H1 (cell line): ENCODE results near the gene CD47. TPM values are rescaled to one million over a fixed set of nuclear protein-coding genes. Genes with fewer than 3 reads are reported as not detected.
A peak's percentile ranks its signal among the peaks of the same experiment; 100 is the strongest.

Experiments used
- CTCF ChIA-PET: fragments of 300-600 bp; sonication (Branson Sonifier 250); formaldehyde crosslinking; loops from one replicate; lab custom pipeline; 2021; ENCODE audit not compliant: partially characterized antibody; lab: Charles Lee
- POLR2A ChIA-PET: fragments of 300-600 bp; sonication (Branson Sonifier 250); formaldehyde crosslinking; loops from one replicate; lab custom pipeline; 2021; ENCODE audit warnings: inconsistent platforms; ENCODE audit not compliant: partially characterized antibody; lab: Charles Lee
- DNase-seq, 2 experiments: peaks; one replicate each; pipeline versions ENCODE4 v3.0.0 to v3.0.0-alpha.2; 2010 to 2022; ENCODE audit warnings: low spot score in 2 of 2, low read depth in 1 of 2, mixed read lengths in 1 of 2
- FAIRE-seq: peaks from 2 replicates; lab custom pipeline; 2011; peaks lifted over from hg19 to GRCh38; lab: Jason Lieb, UNC
- H2AFZ ChIP-seq: 2 replicates; pipeline ENCODE4 v1.8.1; 2012; ENCODE audit warnings: low read length, inconsistent platforms
- H2AK5ac ChIP-seq: 2 replicates; pipeline ENCODE4 v1.6.1; 2013; ENCODE audit warnings: low read depth, low read length
- H2BK120ac ChIP-seq: replicated peaks from 2 replicates; pipeline ENCODE3; 2013; ENCODE audit warnings: low read depth, low read length, inconsistent platforms
- H2BK12ac ChIP-seq: 2 replicates; pipeline ENCODE4 v1.6.1; 2013; ENCODE audit warnings: low read depth, low read length
- H2BK15ac ChIP-seq: 2 replicates; pipeline ENCODE4 v1.6.1; 2013; ENCODE audit warnings: low read length
- H2BK20ac ChIP-seq: 2 replicates; pipeline ENCODE4 v1.6.1; 2013; ENCODE audit warnings: low read length
- H2BK5ac ChIP-seq: 2 replicates; pipeline ENCODE4 v1.6.1; 2013; ENCODE audit warnings: low read depth, low read length
- H3K14ac ChIP-seq: 2 replicates; pipeline ENCODE4 v1.6.1; 2013; ENCODE audit warnings: inconsistent platforms; ENCODE audit not compliant: insufficient read length
- H3K18ac ChIP-seq: 2 replicates; pipeline ENCODE4 v1.6.1; 2013; ENCODE audit warnings: low read length; ENCODE audit errors: extremely low read depth
- H3K23ac ChIP-seq: 2 replicates; pipeline ENCODE4 v1.6.1; 2013; ENCODE audit warnings: inconsistent platforms; ENCODE audit not compliant: insufficient read length
- H3K23me2 ChIP-seq: 2 replicates; pipeline ENCODE4 v1.6.1; 2013; ENCODE audit warnings: low read depth, low read length
- H3K27ac ChIP-seq: 2 replicates; pipeline ENCODE4 v1.6.1; 2011; ENCODE audit warnings: low read depth, low read length, inconsistent platforms
- H3K27me3 ChIP-seq, 4 experiments: replicated peaks in 1 of 4; 1 replicate in 1 of 4; 2 replicates in 3 of 4; pipeline versions ENCODE4 v1.6.1 to v1.8.1; 2011 to 2013; ENCODE audit warnings: low read length in 3 of 4, mild to moderate bottlenecking in 3 of 4, inconsistent platforms in 2 of 4, mixed read lengths in 2 of 4, moderate library complexity in 1 of 4; ENCODE audit not compliant: control insufficient read depth in 3 of 4, insufficient read depth in 3 of 4; ENCODE audit errors: extremely low read depth in 1 of 4
- H3K36me3 ChIP-seq, 4 experiments: 2 replicates each; pipeline versions ENCODE4 v1.6.1 to v1.8.1; 2011 to 2013; ENCODE audit warnings: mild to moderate bottlenecking in 4 of 4, low read length in 3 of 4, moderate library complexity in 2 of 4, control low read depth in 1 of 4, inconsistent platforms in 1 of 4; ENCODE audit not compliant: insufficient read depth in 4 of 4, control insufficient read depth in 2 of 4
- H3K4ac ChIP-seq: replicated peaks from 2 replicates; pipeline ENCODE3; 2013; ENCODE audit warnings: low read length, low read depth, mixed read lengths, inconsistent platforms; ENCODE audit not compliant: insufficient read length
- H3K4me1 ChIP-seq, 4 experiments: replicated peaks in 1 of 4; 1 replicate in 1 of 4; 2 replicates in 3 of 4; pipeline versions ENCODE4 v1.6.1 to v1.8.1; 2011 to 2013; ENCODE audit warnings: low read length in 3 of 4, inconsistent platforms in 2 of 4, mixed read lengths in 1 of 4; ENCODE audit not compliant: insufficient read depth in 4 of 4, control insufficient read depth in 3 of 4
- H3K4me2 ChIP-seq, 2 experiments: 2 replicates each; pipeline versions ENCODE4 v1.6.1 to v1.8.1; 2011 to 2013; ENCODE audit warnings: low read depth in 2 of 2, low read length in 2 of 2, control low read depth in 1 of 2, inconsistent platforms in 1 of 2, mild to moderate bottlenecking in 1 of 2; ENCODE audit not compliant: insufficient read depth in 1 of 2
- H3K4me3 ChIP-seq, 4 experiments: fragments of 200-600, 300-600 bp in 1 of 4; sonication (generic), shearing (Covaris generic), sonication (Bioruptor Twin) in 1 of 4; 2 replicates each; pipeline versions ENCODE4 v1.5.1 to v1.8.1; 2011 to 2016; ENCODE audit warnings: low read length in 4 of 4, low read depth in 3 of 4, control low read depth in 2 of 4, inconsistent platforms in 2 of 4, mild to moderate bottlenecking in 2 of 4, mixed read lengths in 1 of 4, moderate library complexity in 1 of 4; ENCODE audit not compliant: insufficient read depth in 2 of 4; ENCODE audit errors: extremely low read depth in 1 of 4
- H3K56ac ChIP-seq: replicated peaks from 2 replicates; pipeline ENCODE3; 2013; ENCODE audit warnings: low read depth, mild to moderate bottlenecking, mixed read lengths, low read length, inconsistent platforms; ENCODE audit not compliant: insufficient read length
- H3K79me1 ChIP-seq: 2 replicates; pipeline ENCODE4 v1.6.1; 2013; ENCODE audit warnings: low read depth, low read length, control low read depth
- H3K79me2 ChIP-seq, 2 experiments: 2 replicates each; pipeline versions ENCODE4 v1.6.1 to v1.8.1; 2012 to 2013; ENCODE audit warnings: low read length in 2 of 2, mild to moderate bottlenecking in 2 of 2, inconsistent platforms in 1 of 2; ENCODE audit not compliant: insufficient read depth in 2 of 2, control insufficient read depth in 1 of 2
- H3K9ac ChIP-seq, 4 experiments: replicated peaks in 1 of 4; 1 replicate in 1 of 4; 2 replicates in 3 of 4; pipeline versions ENCODE4 v1.6.1 to v1.8.1; 2011 to 2013; ENCODE audit warnings: low read depth in 3 of 4, low read length in 3 of 4, control low read depth in 2 of 4, mild to moderate bottlenecking in 2 of 4, moderate library complexity in 2 of 4, inconsistent platforms in 1 of 4; ENCODE audit errors: extremely low read depth in 1 of 4
- H3K9me3 ChIP-seq, 2 experiments: 2 replicates each; pipeline versions ENCODE4 v1.6.1 to v1.8.1; 2012 to 2013; ENCODE audit warnings: mild to moderate bottlenecking in 2 of 2, moderate library complexity in 2 of 2, control low read depth in 1 of 2, inconsistent platforms in 1 of 2, low read depth in 1 of 2, low read length in 1 of 2, mixed read lengths in 1 of 2; ENCODE audit not compliant: insufficient read depth in 2 of 2
- H4K20me1 ChIP-seq, 2 experiments: replicated peaks in 1 of 2; 2 replicates each; pipeline versions ENCODE3 to v1.8.1; 2011 to 2013; ENCODE audit warnings: inconsistent platforms in 2 of 2, low read length in 2 of 2, mild to moderate bottlenecking in 1 of 2; ENCODE audit not compliant: insufficient read depth in 2 of 2, control insufficient read depth in 1 of 2
- H4K5ac ChIP-seq: 2 replicates; pipeline ENCODE4 v1.6.1; 2013; ENCODE audit warnings: low read length, low read depth, mixed read lengths, inconsistent platforms; ENCODE audit not compliant: insufficient read length
- H4K8ac ChIP-seq: 2 replicates; pipeline ENCODE4 v1.8.0; 2013; ENCODE audit warnings: mild to moderate bottlenecking, moderate library complexity, low read length, inconsistent platforms; ENCODE audit not compliant: insufficient read depth; ENCODE audit errors: extremely low read depth
- H4K91ac ChIP-seq: replicated peaks from 2 replicates; pipeline ENCODE3; 2013; ENCODE audit warnings: low read length, mixed read lengths, inconsistent platforms; ENCODE audit not compliant: insufficient read length
- CHD2 ChIP-seq: IDR thresholded peaks from 2 replicates; pipeline ENCODE4 v1.6.1; 2012; ENCODE audit warnings: low read length, improper control_type of control experiment
- EGR1 ChIP-seq: IDR thresholded peaks from 2 replicates; pipeline ENCODE4 v1.6.1; 2011; ENCODE audit warnings: low read depth, low read length, borderline replicate concordance
- KDM1A ChIP-seq: fragments of 200-600, 300-600 bp; sonication (generic); IDR thresholded peaks from 2 replicates; pipeline ENCODE4 v1.7.1; 2016; ENCODE audit warnings: mild to moderate bottlenecking, low read length, borderline replicate concordance
- WGBS, 2 experiments: shearing (Covaris generic) in 1 of 2; methylation state at CpG; one replicate each; pipeline versions ENCODE4 v1.1.6 to v1.1.7; 2013 to 2015; ENCODE audit warnings: low lambda C conversion rate in 2 of 2, mixed read lengths in 2 of 2, inconsistent platforms in 1 of 2, low coverage in 1 of 2, missing lambda C conversion rate in 1 of 2; ENCODE audit not compliant: insufficient replicate concordance in 2 of 2, insufficient coverage in 1 of 2, insufficient read length in 1 of 2; ENCODE audit errors: extremely low coverage in 1 of 2, missing lambda C conversion rate in 1 of 2; 5-methylcytosine and 5-hydroxymethylcytosine counted together
- polyA plus RNA-seq, 7 experiments: library from polyadenylated mRNA; depleted of rRNA in 3 of 7; stranded (reverse) in 5 of 7; unstranded in 2 of 7; fragments of >200 nt in 5 of 7; fragments of 200-250 nt in 2 of 7; gene quantifications; 1 replicate in 5 of 7; 2 replicates in 1 of 7; 4 replicates in 1 of 7; pipeline versions ENCODE4 v1.2.1 to v1.2.3, GENCODE V29; 2011 to 2013; ENCODE audit warnings: missing spikeins in 2 of 7, mixed read lengths in 2 of 7
- total RNA-seq: library from RNA; stranded (reverse); fragmentation: NEBNext Ultra II Directional; extraction: Animal tissue kit (Norgen Biotek cat#: 25700); gene quantifications from 2 replicates; pipeline ENCODE4 v1.2.1, GENCODE V29; 2021

The CD47 gene
- total and polyA plus RNA-seq, 2 of the 8 experiments (the other 6 are each of a cell fraction or from before 2014, with no cell fraction given) = 14.4 to 19.3 TPM

DNA sequence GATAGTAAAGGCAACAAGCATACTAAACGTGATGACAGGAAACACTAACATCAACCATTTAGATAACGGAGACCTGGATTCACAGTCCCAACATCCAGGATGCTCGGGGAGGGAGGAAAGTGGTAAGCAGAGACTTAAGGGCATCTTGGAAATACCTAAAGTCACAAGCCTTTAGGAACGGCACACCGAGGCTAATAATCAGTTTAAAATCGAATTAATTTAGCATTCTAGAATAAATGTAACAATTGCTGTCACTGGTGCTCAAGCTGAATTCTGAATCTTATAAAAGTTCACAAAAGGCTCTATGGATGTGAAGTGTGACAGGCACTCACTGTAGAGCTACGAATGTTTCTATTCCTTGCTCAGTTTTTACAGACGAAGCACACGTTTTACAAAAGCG lies 1.3 kb downstream of the CD47 start:
- H3K9ac ChIP-seq = no peak overlapping the region
- CTCF ChIA-PET = no interaction called here
- TF ChIP-seq CHD2 (no peak), EGR1 (no peak), KDM1A (no peak)

More for the DNA sequence above, 1.3 kb downstream of the CD47 start:
- Histone ChIP-seq H2BK20ac (no peak overlapping the region), H3K23ac (no peak overlapping the region), H2AFZ (no peak overlapping the region), H3K79me2 (peaks cover 0 to 4% of the 10 kb centered on the region in 2 experiments; a peak in 1 of 4 replicates), H3K9me3 (peaks cover 0 to 4% of the 10 kb centered on the region in 2 experiments; a peak in 1 of 4 replicates), H3K56ac (no peak overlapping the region), H3K27ac (no peak overlapping the region), H3K4me1 (peaks cover 0 to 3% (median 0%) of the 10 kb centered on the region in 4 experiments; a peak in 2 of 7 replicates), H2BK12ac (no peak overlapping the region), H3K36me3 (no peaks in the 10 kb centered on the region), H2BK15ac (no peak overlapping the region), H3K14ac (no peak overlapping the region), H3K79me1 (no peaks in the 10 kb centered on the region), H4K5ac (no peak overlapping the region), H3K27me3 (peaks cover 10 to 19% (median 15%) of the 10 kb centered on the region in 4 experiments), H2BK5ac (no peak overlapping the region), H3K18ac (no peak overlapping the region), H3K4ac (no peak overlapping the region), H4K91ac (no peak overlapping the region), H2AK5ac (no peak overlapping the region), H3K4me2 (peak overlapping the region; percentile 69 to 82), H4K8ac (no peak overlapping the region), H3K23me2 (peaks cover 10% of the 10 kb centered on the region; the same call in 1 of the 2 replicates), H3K4me3 (peak overlapping the region; percentile 66 to 99 (median 86); a peak in 7 of 8 replicates), H2BK120ac (no peak overlapping the region), H4K20me1 (peaks cover 0 to 1% of the 10 kb centered on the region in 2 experiments)
- POLR2A ChIA-PET = no interaction called here
- WGBS, 2 experiments = 16% methylated on average over 10 of the region's 10 CpGs; no CpG with 5 or more reads in 1 of the 2 experiments
- no peak for DNase-seq
- FAIRE-seq = no peak
